Left lung (tissue), 10 donors: ENCODE data around the gene TUBA1B. TPM values are rescaled to one million over a fixed set of nuclear protein-coding genes. Genes with fewer than 3 reads are reported as not detected.

ENCODE experiments used
- ATAC-seq: fragments of 200-7000 bp; cut with Tn5 transposase; one replicate; pipeline ENCODE4 v1.9.1; 2020; ENCODE audit warnings: moderate library complexity
- DNase-seq, 4 donors: peaks; one replicate each; pipeline ENCODE4 v3.0.0-alpha.2; 2013 to 2020
- H3K27ac ChIP-seq, 2 donors: fragments of 200-600 bp; sonication (generic) in 1 of 2; one replicate each; pipeline versions ENCODE4 v1.5.0 to v1.8.0; 2020 to 2021
- H3K27me3 ChIP-seq, 2 donors: fragments of 200-600 bp; sonication (generic) in 1 of 2; one replicate each; pipeline versions ENCODE4 v1.5.0 to v1.8.0; 2020 to 2021
- H3K36me3 ChIP-seq, 2 donors: fragments of 200-600 bp; sonication (generic) in 1 of 2; one replicate each; pipeline versions ENCODE4 v1.5.0 to v1.8.0; 2020 to 2021
- H3K4me1 ChIP-seq, 2 donors: fragments of 200-600 bp; one replicate each; pipeline ENCODE4 v1.8.0; 2021
- H3K4me3 ChIP-seq, 2 donors: fragments of 200-600 bp; sonication (generic) in 1 of 2; one replicate each; pipeline versions ENCODE4 v1.5.0 to v1.8.0; 2020 to 2021; ENCODE audit warnings: mild to moderate bottlenecking in 1 of 2
- H3K9me3 ChIP-seq, 2 donors: fragments of 200-600 bp; sonication (generic) in 1 of 2; one replicate each; pipeline versions ENCODE4 v1.5.0 to v1.8.0; 2020 to 2021
- intact Hi-C, 2 donors: fragments of 100-400 bp; cut with DNase I; formaldehyde crosslinking; loops; one replicate each; pipeline versions ENCODE4 v1.11.2 to v1.14.2; 2022
- polyA plus RNA-seq, 6 donors: library from polyadenylated mRNA; unstranded; fragments of 120-200 nt; gene quantifications; one replicate each; pipeline ENCODE4 v1.2.1, GENCODE V29; 2013; ENCODE audit not compliant: insufficient read length in 6 of 6
- total RNA-seq, 2 donors: library from RNA; stranded (reverse); fragmentation: NEBNext Ultra II Directional; extraction: Animal tissue kit (Norgen Biotek cat#: 25700); gene quantifications; one replicate each; pipeline ENCODE4 v1.2.1, GENCODE V29; 2021
- TF ChIP-seq, protein P1 (sequence below), 2 donors: fragments of 200-600 bp; sonication (generic) in 1 of 2; IDR thresholded peaks; one replicate each; pipeline versions ENCODE4 v1.5.0 to v1.8.0; 2021; ENCODE audit warnings: antibody characterized with exemption in 2 of 2
- donor health status: DM: no; HTN: yes; CAD: no.
- donor health status: DM: no; HTN: no; CAD: no.

The TUBA1B gene
- total and polyA plus RNA-seq, 8 donors, result 603 to 1,514 (median 981) TPM

DNA sequence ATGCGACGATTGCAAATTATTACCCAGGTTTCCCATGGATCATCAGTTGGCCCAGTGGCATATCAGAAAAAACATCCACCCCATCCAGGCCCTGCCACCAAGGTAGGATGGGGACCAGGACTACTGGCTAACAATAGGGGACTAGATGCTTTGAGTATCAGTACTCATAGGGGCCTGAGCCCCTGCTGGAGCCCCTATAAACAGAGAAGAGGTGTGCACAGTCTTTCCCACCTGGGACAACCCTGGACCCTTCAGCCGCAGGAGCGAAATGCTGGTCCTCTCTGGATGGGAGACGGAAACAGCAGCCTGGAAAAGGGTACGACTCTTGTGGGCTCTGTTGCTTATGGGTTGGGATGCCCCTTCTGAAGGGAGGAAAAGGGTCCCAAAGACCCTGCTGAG is 42.3 kb downstream of the TUBA1B start:
- Histone ChIP-seq H3K9me3 (no peaks in the 10 kb centered on the region), H3K27ac (no peak overlapping the region), H3K4me3 (no peak overlapping the region), H3K27me3 (peaks cover 50 to 58% of the 10 kb centered on the region in 2 donors), H3K4me1 (peaks cover 16 to 62% of the 10 kb centered on the region in 2 donors), H3K36me3 (no peaks in the 10 kb centered on the region)
- intact Hi-C loops, result loop anchor here in 1 of 2 donors (5.0 to 10.0 kb wide), 2 partner anchors 33 to 146 kb away; no protein-coding TSS in a partner anchor
- ATAC-seq (no peak), DNase-seq (no peak)
- TF ChIP-seq, protein P1, sequence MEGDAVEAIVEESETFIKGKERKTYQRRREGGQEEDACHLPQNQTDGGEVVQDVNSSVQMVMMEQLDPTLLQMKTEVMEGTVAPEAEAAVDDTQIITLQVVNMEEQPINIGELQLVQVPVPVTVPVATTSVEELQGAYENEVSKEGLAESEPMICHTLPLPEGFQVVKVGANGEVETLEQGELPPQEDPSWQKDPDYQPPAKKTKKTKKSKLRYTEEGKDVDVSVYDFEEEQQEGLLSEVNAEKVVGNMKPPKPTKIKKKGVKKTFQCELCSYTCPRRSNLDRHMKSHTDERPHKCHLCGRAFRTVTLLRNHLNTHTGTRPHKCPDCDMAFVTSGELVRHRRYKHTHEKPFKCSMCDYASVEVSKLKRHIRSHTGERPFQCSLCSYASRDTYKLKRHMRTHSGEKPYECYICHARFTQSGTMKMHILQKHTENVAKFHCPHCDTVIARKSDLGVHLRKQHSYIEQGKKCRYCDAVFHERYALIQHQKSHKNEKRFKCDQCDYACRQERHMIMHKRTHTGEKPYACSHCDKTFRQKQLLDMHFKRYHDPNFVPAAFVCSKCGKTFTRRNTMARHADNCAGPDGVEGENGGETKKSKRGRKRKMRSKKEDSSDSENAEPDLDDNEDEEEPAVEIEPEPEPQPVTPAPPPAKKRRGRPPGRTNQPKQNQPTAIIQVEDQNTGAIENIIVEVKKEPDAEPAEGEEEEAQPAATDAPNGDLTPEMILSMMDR (IDR thresholded peaks at IDR 0.05), result no peak

DNA sequence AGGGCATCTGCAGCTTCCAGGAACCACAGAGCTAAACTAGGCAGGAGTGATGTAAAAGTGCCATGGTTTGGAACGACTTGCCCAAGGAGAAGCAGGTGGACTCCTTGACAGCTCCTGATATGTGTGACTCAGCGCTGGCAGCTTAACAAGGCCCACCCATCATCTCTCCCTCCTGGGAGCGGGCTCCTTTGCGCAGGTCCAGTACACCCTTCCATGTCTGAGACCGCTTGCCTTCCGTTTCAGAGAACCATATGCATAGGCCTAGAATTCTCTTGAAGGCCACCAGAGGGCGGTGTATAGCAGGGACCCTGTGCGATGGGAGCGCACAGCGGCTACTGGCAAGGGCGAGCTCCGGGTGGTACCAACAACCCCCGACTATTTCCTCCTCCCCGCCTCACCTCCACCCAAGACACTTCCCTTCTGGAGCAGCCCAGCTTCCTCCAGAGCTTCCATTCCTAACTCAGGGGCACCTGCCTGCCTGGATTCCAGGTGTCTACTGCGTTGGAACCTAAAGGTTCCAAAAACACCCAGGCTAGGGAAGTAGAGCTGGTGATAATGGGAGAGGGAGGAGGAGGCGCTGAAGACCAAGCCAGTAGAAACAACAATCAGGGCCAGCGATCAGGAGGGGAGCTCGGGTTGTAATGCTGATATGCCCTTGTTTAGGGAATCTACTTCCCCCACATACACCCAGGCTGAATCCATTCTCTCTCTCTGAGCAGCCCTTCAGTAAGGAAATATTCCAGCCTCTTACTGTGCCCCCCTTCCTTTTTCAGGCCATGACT is 42.9 kb downstream of the TUBA1B start:
- intact Hi-C loops, result loop anchor here in 1 of 2 donors (5.0 to 10.0 kb wide), 2 partner anchors 34 to 146 kb away; no protein-coding TSS in a partner anchor
- H3K36me3 ChIP-seq, result no peaks in the 10 kb centered on the region
- peaks cover 44 to 52% of the 10 kb centered on the region in 2 donors for H3K27me3 ChIP-seq
- peaks cover 13 to 56% of the 10 kb centered on the region in 2 donors for H3K4me1 ChIP-seq
- no peaks in the 10 kb centered on the region for H3K9me3 ChIP-seq
- ATAC-seq (peak; percentile 97), DNase-seq (peak; percentile 77 to 91 (median 84))
- no peak overlapping the region for H3K4me3 ChIP-seq
- TF ChIP-seq, protein P1 (IDR thresholded peaks at IDR 0.05), result peak; percentile 91 to 93
- H3K27ac ChIP-seq, result no peak overlapping the region

DNA sequence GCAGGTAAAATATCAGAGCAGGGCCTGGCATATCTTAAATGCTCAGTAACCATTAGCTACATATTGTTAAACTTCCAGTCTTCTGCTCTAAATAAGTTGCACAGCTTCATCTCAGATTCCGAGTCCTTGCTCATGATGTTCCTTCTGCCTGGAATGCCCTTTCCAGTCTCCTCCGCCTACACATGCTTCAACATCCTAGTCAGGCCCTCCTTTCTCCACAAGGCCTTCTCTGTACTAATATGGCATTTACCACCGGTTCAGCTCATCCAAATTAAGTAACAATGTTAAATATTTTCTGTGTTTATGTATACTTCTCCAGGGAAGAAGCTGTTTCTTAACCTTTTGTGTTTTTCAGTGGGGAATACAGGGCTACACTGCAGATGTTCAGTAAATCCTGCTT is 45.1 kb downstream of the TUBA1B start:
- no peak overlapping the region for H3K27ac ChIP-seq
- DNase-seq, result no peak
- H3K36me3 ChIP-seq, result no peaks in the 10 kb centered on the region
- intact Hi-C loops, result loop anchor here in 1 of 2 donors (5.0 to 10.0 kb wide), 2 partner anchors 36 to 149 kb away; no protein-coding TSS in a partner anchor
- H3K4me1 ChIP-seq, result peaks cover 9 to 34% of the 10 kb centered on the region in 2 donors
- ATAC-seq, result no peak
- H3K9me3 ChIP-seq, result no peaks in the 10 kb centered on the region
- peaks cover 22 to 30% of the 10 kb centered on the region in 2 donors for H3K27me3 ChIP-seq
- no peak overlapping the region for H3K4me3 ChIP-seq
- TF ChIP-seq, protein P1 (IDR thresholded peaks at IDR 0.05), result no peak

DNA sequence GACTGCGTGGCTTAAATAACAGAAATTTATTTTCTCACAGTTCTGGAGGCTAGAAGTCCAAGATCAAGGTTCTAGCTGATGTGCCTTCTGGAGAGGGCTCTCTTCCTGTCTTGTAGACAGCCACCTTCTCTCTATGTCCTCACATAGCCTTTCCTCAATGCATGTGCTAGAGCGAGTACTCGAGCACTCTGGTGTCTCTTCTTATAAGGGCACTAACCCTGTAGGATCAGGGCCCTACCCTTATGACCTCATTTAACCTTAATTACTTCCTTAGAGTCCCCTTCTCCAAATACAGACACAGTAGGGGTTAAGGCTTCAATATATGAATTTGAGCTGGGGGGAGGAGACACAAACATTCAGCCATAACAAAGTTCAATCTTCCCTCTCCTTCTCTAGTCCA is 46.8 kb downstream of the TUBA1B start:
- H3K9me3 ChIP-seq, result no peaks in the 10 kb centered on the region
- intact Hi-C loops, result loop anchor here in 1 of 2 donors (10.0 kb wide), 1 partner anchor 150 kb away; no protein-coding TSS in a partner anchor
- peaks cover 0 to 17% of the 10 kb centered on the region in 2 donors for H3K4me1 ChIP-seq
- no peaks in the 10 kb centered on the region for H3K36me3 ChIP-seq
- DNase-seq, result no peak
- TF ChIP-seq, protein P1 (IDR thresholded peaks at IDR 0.05), result no peak
- no peak overlapping the region for H3K4me3 ChIP-seq
- peaks cover 7 to 13% of the 10 kb centered on the region in 2 donors for H3K27me3 ChIP-seq
- H3K27ac ChIP-seq, result no peak overlapping the region
- ATAC-seq, result no peak

DNA sequence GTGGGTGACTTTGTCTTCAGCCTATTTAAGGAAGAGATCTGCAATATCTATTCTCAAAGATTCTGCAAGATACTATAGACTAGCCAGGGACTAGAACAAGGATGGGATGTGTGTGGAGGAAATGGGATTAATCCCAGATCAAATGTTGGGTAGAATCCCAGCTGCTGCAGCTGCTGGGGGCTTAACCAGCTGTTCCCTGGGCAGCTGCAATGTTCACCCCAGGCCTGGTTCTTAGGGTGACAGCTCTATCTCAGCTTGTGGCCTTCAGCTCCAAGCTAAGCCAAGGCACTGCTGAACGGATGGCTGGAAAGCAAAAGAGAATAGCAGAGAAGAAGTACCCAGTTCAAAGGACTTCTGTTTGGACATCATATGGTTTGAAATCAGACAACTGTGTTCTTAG is 51.4 kb downstream of the TUBA1B start:
- no peak overlapping the region for H3K27ac ChIP-seq
- intact Hi-C loops, result loop anchor here in 1 of 2 donors (10.0 kb wide), 1 partner anchor 155 kb away; no protein-coding TSS in a partner anchor

More for the DNA sequence above, 51.4 kb downstream of the TUBA1B start:
- DNase-seq, result no peak
- Histone ChIP-seq H3K4me3 (no peak overlapping the region), H3K27me3 (no peaks in the 10 kb centered on the region), H3K36me3 (no peaks in the 10 kb centered on the region), H3K9me3 (no peaks in the 10 kb centered on the region), H3K4me1 (no peaks in the 10 kb centered on the region)
- no peak for ATAC-seq
- TF ChIP-seq, protein P1 (IDR thresholded peaks at IDR 0.05), result no peak
